Measurements from ENCODE around the gene PPP1R26.

GRCh38 chr9:135533113-135533512 is 53.5 kb downstream of the PPP1R26 start:
- TF ChIP-seq POLR2A (IDR thresholded peaks at IDR 0.05) (no peak), CTCF (IDR thresholded peaks at IDR 0.05) (no peak), EP300 (IDR thresholded peaks at IDR 0.05) (no peak)

All from tibial nerve (tissue), 4 donors.